Thyroid gland (tissue), 4 donors: ENCODE results near the gene ANGEL2. TPM values are rescaled to one million over a fixed set of nuclear protein-coding genes. Genes with fewer than 3 reads are reported as not detected.

ENCODE experiments used
- DNase-seq, 2 donors: peaks; one replicate each; pipeline ENCODE4 v3.0.0-alpha.2; 2019
- H3K27ac ChIP-seq, 3 donors: fragments of 200-600 bp; sonication (generic); 1 replicate in 2 of 3; 2 replicates in 1 of 3; pipeline ENCODE4 v1.5.1; 2016 to 2019; ENCODE audit warnings: mild to moderate bottlenecking in 1 of 3, moderate library complexity in 1 of 3
- H3K27me3 ChIP-seq: fragments of 200-600 bp; sonication (generic); one replicate; pipeline ENCODE4 v1.5.1; 2019
- H3K36me3 ChIP-seq, 2 donors: fragments of 200-600 bp; sonication (generic); one replicate each; pipeline ENCODE4 v1.5.1; 2016 to 2019
- H3K4me1 ChIP-seq, 2 donors: fragments of 200-600 bp; sonication (generic); one replicate each; pipeline ENCODE4 v1.5.1; 2017 to 2019
- H3K4me3 ChIP-seq, 3 donors: fragments of 200-600 bp; sonication (generic); replicated peaks in 1 of 3; 1 replicate in 2 of 3; 2 replicates in 1 of 3; pipeline ENCODE4 v1.5.1; 2016; ENCODE audit warnings: mild to moderate bottlenecking in 1 of 3
- H3K9me3 ChIP-seq: fragments of 200-600 bp; sonication (generic); one replicate; pipeline ENCODE4 v1.5.1; 2017
- POLR2A ChIP-seq, 2 donors: fragments of 450-650 bp; IDR thresholded peaks; one replicate each; pipeline ENCODE4 v1.6.1; 2017; ENCODE audit warnings: antibody characterized with exemption in 2 of 2, mild to moderate bottlenecking in 2 of 2, moderate library complexity in 1 of 2
- WGBS, 2 donors: methylation state at CpG; one replicate each; pipeline ENCODE4 v1.1.5; 2017; 5-methylcytosine and 5-hydroxymethylcytosine counted together
- intact Hi-C: fragments of 100-400 bp; cut with DNase I; formaldehyde crosslinking; loops from one replicate; pipeline ENCODE4 v1.15.1; 2023
- total RNA-seq, 4 donors: library from RNA; depleted of rRNA; stranded (reverse); fragments of >200 nt; gene quantifications; one replicate each; pipeline ENCODE4 v1.2.3, GENCODE V29; 2016
- TF ChIP-seq, protein P1 (sequence below), 6 experiments: fragments of 200-600 bp in 3 of 6; fragments of 450-650 bp in 3 of 6; sonication (generic) in 3 of 6; IDR thresholded peaks; one replicate each; pipeline ENCODE4 v1.5.1; 2016 to 2019; ENCODE audit warnings: antibody characterized with exemption in 6 of 6, mild to moderate bottlenecking in 2 of 6, inconsistent platforms in 1 of 6, moderate library complexity in 1 of 6

ANGEL2 gene
- total RNA-seq, 4 donors from 2014 or later = 46.7 to 77.8 (median 65.7) TPM

DNA sequence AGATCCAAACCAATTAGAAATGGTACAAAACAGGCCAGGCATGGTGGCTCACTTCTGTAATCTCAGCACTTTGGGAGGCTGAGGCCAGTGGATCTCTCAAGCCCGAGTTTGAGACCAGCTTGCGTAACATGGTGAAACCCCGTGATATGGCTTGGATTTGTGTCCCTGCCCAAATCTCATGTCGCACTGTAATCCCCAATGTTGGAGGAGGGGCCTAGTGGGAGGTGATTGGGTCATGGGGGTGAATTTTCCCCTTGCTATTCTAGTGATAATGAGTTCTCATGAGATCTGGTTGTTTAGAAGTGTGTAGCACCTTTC is 72.3 kb downstream of the ANGEL2 start:
- WGBS, 2 donors = 81 to 91% methylated on average over 4 of the region's 4 CpGs
- Histone ChIP-seq H3K9me3 (no peaks in the 10 kb centered on the region), H3K36me3 (no peaks in the 10 kb centered on the region), H3K4me1 (no peaks in the 10 kb centered on the region), H3K4me3 (no peak overlapping the region), H3K27me3 (no peaks in the 10 kb centered on the region), H3K27ac (no peak overlapping the region)
- DNase-seq = no peak
- no peak for TF ChIP-seq POLR2A (IDR thresholded peaks at IDR 0.05)
- TF ChIP-seq, protein P1, sequence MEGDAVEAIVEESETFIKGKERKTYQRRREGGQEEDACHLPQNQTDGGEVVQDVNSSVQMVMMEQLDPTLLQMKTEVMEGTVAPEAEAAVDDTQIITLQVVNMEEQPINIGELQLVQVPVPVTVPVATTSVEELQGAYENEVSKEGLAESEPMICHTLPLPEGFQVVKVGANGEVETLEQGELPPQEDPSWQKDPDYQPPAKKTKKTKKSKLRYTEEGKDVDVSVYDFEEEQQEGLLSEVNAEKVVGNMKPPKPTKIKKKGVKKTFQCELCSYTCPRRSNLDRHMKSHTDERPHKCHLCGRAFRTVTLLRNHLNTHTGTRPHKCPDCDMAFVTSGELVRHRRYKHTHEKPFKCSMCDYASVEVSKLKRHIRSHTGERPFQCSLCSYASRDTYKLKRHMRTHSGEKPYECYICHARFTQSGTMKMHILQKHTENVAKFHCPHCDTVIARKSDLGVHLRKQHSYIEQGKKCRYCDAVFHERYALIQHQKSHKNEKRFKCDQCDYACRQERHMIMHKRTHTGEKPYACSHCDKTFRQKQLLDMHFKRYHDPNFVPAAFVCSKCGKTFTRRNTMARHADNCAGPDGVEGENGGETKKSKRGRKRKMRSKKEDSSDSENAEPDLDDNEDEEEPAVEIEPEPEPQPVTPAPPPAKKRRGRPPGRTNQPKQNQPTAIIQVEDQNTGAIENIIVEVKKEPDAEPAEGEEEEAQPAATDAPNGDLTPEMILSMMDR (IDR thresholded peaks at IDR 0.05) = no peak
- intact Hi-C loops = no loop called here

DNA sequence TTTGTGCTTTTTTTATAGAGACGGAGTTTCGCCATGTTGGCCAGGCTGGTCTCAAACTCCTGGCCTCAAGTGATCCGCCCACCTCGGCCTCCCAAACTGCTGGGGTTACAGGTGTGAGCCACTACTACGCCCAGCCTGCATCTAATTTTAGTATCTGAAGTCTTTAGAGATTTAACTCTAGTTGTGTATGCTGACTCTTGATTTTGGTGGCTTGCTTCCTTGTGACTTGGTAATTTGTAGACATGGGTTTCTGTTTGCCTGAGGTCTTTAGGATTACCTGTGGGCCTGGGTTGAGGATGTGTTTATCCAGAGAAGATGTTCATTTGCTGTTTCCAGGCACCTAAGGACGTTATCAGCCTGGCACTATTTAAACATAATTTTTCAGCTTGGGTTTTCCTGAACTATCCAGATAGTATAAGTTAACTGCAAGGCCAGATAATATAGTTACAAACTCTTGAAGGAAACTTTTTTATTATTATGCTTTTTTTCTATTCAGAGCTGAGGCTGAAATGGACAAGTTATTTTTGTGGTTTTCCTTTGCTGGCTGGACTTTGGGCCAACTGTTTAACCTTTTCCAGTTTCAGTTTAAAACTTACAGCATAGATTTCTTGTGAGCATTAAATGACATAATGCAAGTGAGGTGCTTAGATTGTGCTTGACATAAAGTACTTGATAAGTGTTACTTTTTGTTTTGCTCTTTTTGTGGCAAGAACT is 72.8 kb downstream of the ANGEL2 start:
- H3K9me3 ChIP-seq = no peaks in the 10 kb centered on the region
- H3K4me1 ChIP-seq = no peaks in the 10 kb centered on the region
- H3K27ac ChIP-seq = no peak overlapping the region
- 87 to 91% methylated on average over 6 of the region's 6 CpGs for WGBS, 2 donors
- H3K4me3 ChIP-seq = no peak overlapping the region
- no peaks in the 10 kb centered on the region for H3K27me3 ChIP-seq
- TF ChIP-seq, protein P1 (IDR thresholded peaks at IDR 0.05) = no peak
- no peak for TF ChIP-seq POLR2A (IDR thresholded peaks at IDR 0.05)
- intact Hi-C loops = no loop called here
- no peak for DNase-seq
- H3K36me3 ChIP-seq = no peaks in the 10 kb centered on the region

Other genes starting within 250 kb of the ANGEL2 start
- gene NSL1, start 224.1 kb downstream of the ANGEL2 start, total RNA-seq = 10 to 100 TPM; 47.5 to 62.8 (median 62.2) TPM
- gene TATDN3, start 224.0 kb downstream of the ANGEL2 start, total RNA-seq = 10 to 100 TPM; 12.1 to 20.2 (median 18.6) TPM
- gene SPATA45, start 168.2 kb downstream of the ANGEL2 start, total RNA-seq = not detected
- 1 to 10 TPM; 7.8 to 8.9 (median 8.2) TPM for gene FLVCR1, start 157.6 kb downstream of the ANGEL2 start, total RNA-seq
- 1 to 10 TPM in 2 of 4 donors, under 1 TPM in 2; 0.24 to 2.0 (median 1.1) TPM for gene VASH2, start 65.3 kb downstream of the ANGEL2 start, total RNA-seq
- gene RPS6KC1, start 35.4 kb upstream of the ANGEL2 start, total RNA-seq = 10 to 100 TPM; 20.3 to 29.9 (median 22.1) TPM